ENCODE results near the gene TPPP3.

- TF ChIP-seq CTCF (IDR thresholded peaks at IDR 0.05) (no peak), POLR2A (IDR thresholded peaks at IDR 0.05) (no peak), POLR2AphosphoS5 (IDR thresholded peaks at IDR 0.05) (no peak), EP300 (IDR thresholded peaks at IDR 0.05) (no peak)
Measured at GRCh38 chr16:67392301-67393059, 818 bp downstream of the TPPP3 start.

Measured in gastroesophageal sphincter (tissue), 3 donors.